SIG-M5 (cell line): ENCODE measurements around the gene HOXD10.

Experiments used
- DNase-seq: peaks from one replicate; lab custom pipeline; 2025; lab: John Stamatoyannopoulos, UW

Gene HOXD10

GRCh38 chr2:176107731-176108181 lies 8.8 kb upstream of the HOXD10 start:
- no peak for DNase-seq

- DNase-seq, result no peak
These were observed 7.2 kb upstream of the HOXD10 start for GRCh38 chr2:176109192-176109901.

- no peak for DNase-seq
These were observed 6.6 kb upstream of the HOXD10 start for GRCh38 chr2:176109946-176110345.

GRCh38 chr2:176110415-176111308 lies 5.9 kb upstream of the HOXD10 start:
- no peak for DNase-seq

- no peak for DNase-seq
These were observed 5.3 kb upstream of the HOXD10 start for GRCh38 chr2:176111309-176111663.

- no peak for DNase-seq
These were observed 4.7 kb upstream of the HOXD10 start for GRCh38 chr2:176111846-176112374.

GRCh38 chr2:176112375-176113302 lies 3.9 kb upstream of the HOXD10 start:
- no peak for DNase-seq

- no peak for DNase-seq
These were observed 2.3 kb upstream of the HOXD10 start for GRCh38 chr2:176114120-176114929.

GRCh38 chr2:176114930-176115625 lies 1.5 kb upstream of the HOXD10 start:
- no peak for DNase-seq

- no peak for DNase-seq
These were observed 714 bp downstream of the HOXD10 start for GRCh38 chr2:176117162-176117822.

- no peak for DNase-seq
These were observed 1.3 kb downstream of the HOXD10 start for GRCh38 chr2:176117823-176118371.

GRCh38 chr2:176118601-176119339 lies 2.2 kb downstream of the HOXD10 start:
- no peak for DNase-seq

- no peak for DNase-seq
These were observed 4.0 kb downstream of the HOXD10 start for GRCh38 chr2:176120364-176121189.

GRCh38 chr2:176121190-176122051 lies 4.8 kb downstream of the HOXD10 start:
- no peak for DNase-seq

GRCh38 chr2:176122052-176122682 lies 5.6 kb downstream of the HOXD10 start:
- no peak for DNase-seq

GRCh38 chr2:176122683-176123410 lies 6.3 kb downstream of the HOXD10 start, which contains the start of gene HOXD9:
HOXD9 (plus strand) TSS chr2:176122719; CDS start chr2:176122769, 50 bp downstream.
- no peak for DNase-seq
